ENCODE measurements around the gene ACTMAP. TPM values are rescaled to one million over a fixed set of nuclear protein-coding genes. Genes with fewer than 3 reads are reported as not detected.
A peak's percentile ranks its signal among the peaks of the same experiment; 100 is the strongest.

ACTMAP gene
- total RNA-seq, 1 donor from 2014 or later: 12.7 TPM

GRCh38 chr19:40756502-40757110 is 6.3 kb upstream of the ACTMAP start:
- TF ChIP-seq CTCF (IDR thresholded peaks at IDR 0.05): no peak
- ATAC-seq (ENCODE audit: low read depth): no peak
- H3K9me3 Mint-ChIP-seq: no peaks in the 10 kb centered on the region

GRCh38 chr19:40755791-40756190 is 5.5 kb upstream of the ACTMAP start:
- Mint-ChIP-seq H3K27ac (peak overlapping the region; percentile 59), H3K9me3 (no peaks in the 10 kb centered on the region)
- TF ChIP-seq CTCF (IDR thresholded peaks at IDR 0.05): no peak

More at GRCh38 chr19:40756502-40757110, 6.3 kb upstream of the ACTMAP start:
- H3K36me3 Mint-ChIP-seq (ENCODE audit: low read depth): peaks cover 72% of the 10 kb centered on the region
- intact Hi-C loops (cut with micrococcal nuclease): no loop called here
- peaks cover 51% of the 10 kb centered on the region for H3K4me1 Mint-ChIP-seq
- ChIA-PET POLR2A (interaction anchor here (0.7 to 12.3 kb wide), 5 partner anchors 10 to 63 kb away, joined by 3 to 351 read pairs (median 3); partner anchors contain the start of genes MIA and RAB4B), CTCF (interaction anchor here (0.6 kb wide), 1 partner anchor 22 kb away, joined by 3 read pairs; no protein-coding TSS in a partner anchor)
- H3K27ac Mint-ChIP-seq: peak overlapping the region; percentile 30
- peak overlapping the region; percentile 41 for H3K4me3 Mint-ChIP-seq
- no peak for DNase-seq
- no peaks in the 10 kb centered on the region for H3K27me3 Mint-ChIP-seq

GRCh38 chr19:40755248-40755624 is 5.0 kb upstream of the ACTMAP start:
- POLR2A ChIA-PET: interaction anchor here (0.6 to 12.3 kb wide), 9 partner anchors 13 to 551 kb away, joined by 3 to 351 read pairs (median 3); partner anchors contain the start of genes EGLN2, MIA and RAB4B
- H3K27me3 Mint-ChIP-seq: no peaks in the 10 kb centered on the region
- H3K27ac Mint-ChIP-seq: peak overlapping the region; percentile 59
- ATAC-seq (ENCODE audit: low read depth): no peak
- no peak for TF ChIP-seq CTCF (IDR thresholded peaks at IDR 0.05)
- DNase-seq: no peak
- H3K36me3 Mint-ChIP-seq (ENCODE audit: low read depth): peaks cover 68% of the 10 kb centered on the region
- CTCF ChIA-PET: interaction anchor here (0.7 kb wide), 1 partner anchor 64 kb away, joined by 3 read pairs; no protein-coding TSS in a partner anchor
- peak overlapping the region; percentile 24 for H3K4me3 Mint-ChIP-seq
- H3K4me1 Mint-ChIP-seq: peaks cover 55% of the 10 kb centered on the region
- H3K9me3 Mint-ChIP-seq: no peaks in the 10 kb centered on the region
- intact Hi-C loops (cut with micrococcal nuclease): no loop called here

More at GRCh38 chr19:40755791-40756190, 5.5 kb upstream of the ACTMAP start:
- intact Hi-C loops (cut with micrococcal nuclease): no loop called here
- Mint-ChIP-seq H3K4me3 (peak overlapping the region; percentile 24), H3K36me3 (ENCODE audit: low read depth) (peaks cover 73% of the 10 kb centered on the region), H3K27me3 (no peaks in the 10 kb centered on the region), H3K4me1 (peaks cover 53% of the 10 kb centered on the region)
- ATAC-seq (ENCODE audit: low read depth) (no peak), DNase-seq (no peak)
- POLR2A ChIA-PET: interaction anchor here (0.6 to 12.3 kb wide), 6 partner anchors 15 to 1266 kb away, joined by 3 to 351 read pairs (median 3); partner anchors contain the start of genes MIA and RAB4B
- CTCF ChIA-PET: no interaction called here

GRCh38 chr19:40754611-40755247 is 4.5 kb upstream of the ACTMAP start:
- Mint-ChIP-seq H3K36me3 (ENCODE audit: low read depth) (peaks cover 64% of the 10 kb centered on the region), H3K27ac (peak overlapping the region; percentile 82), H3K4me1 (peaks cover 60% of the 10 kb centered on the region), H3K9me3 (no peaks in the 10 kb centered on the region), H3K27me3 (no peaks in the 10 kb centered on the region), H3K4me3 (peak overlapping the region; percentile 76)
- POLR2A ChIA-PET: interaction anchor here (0.6 to 12.3 kb wide), 9 partner anchors 13 to 552 kb away, joined by 3 to 351 read pairs (median 3); partner anchors contain the start of genes COQ8B, EGLN2, ITPKC and MIA
- intact Hi-C loops (cut with micrococcal nuclease): no loop called here
- no peak for TF ChIP-seq CTCF (IDR thresholded peaks at IDR 0.05)
- ATAC-seq (ENCODE audit: low read depth) (no peak), DNase-seq (no peak)
- CTCF ChIA-PET: interaction anchor here (0.7 kb wide), 1 partner anchor 64 kb away, joined by 3 read pairs; no protein-coding TSS in a partner anchor
